ENCODE data around the gene TP53INP2. TPM values are rescaled to one million over a fixed set of nuclear protein-coding genes. Genes with fewer than 3 reads are reported as not detected.
"Not testable (repeated sequence)": the region's sequence is repeated elsewhere in the genome, so short reads cannot be mapped to it uniquely, and the experiment has no call there.

Gene TP53INP2
- total RNA-seq, 6 experiments from 2014 or later = 5.8 to 24.1 (median 12.7) TPM

GRCh38 chr20:34717230-34718095 is 13.3 kb downstream of the TP53INP2 start:
- DNase-seq (peak in 1 of 3 donors; percentile 37), ATAC-seq (peak; percentile 65 to 81 (median 71))
- intact Hi-C loops (cut with DNase I) = no loop called here
- WGBS (ENCODE audit: insufficient coverage, low coverage, low lambda C conversion rate, missing lambda C conversion rate) = 31% methylated on average over 9 of the region's 9 CpGs
- Histone ChIP-seq H3K27me3 (no peaks in the 10 kb centered on the region), H3K4me3 (no peak overlapping the region), H3K36me3 (peaks cover 0 to 7% (median 3%) of the 10 kb centered on the region in 4 donors), H3K9me3 (no peaks in the 10 kb centered on the region), H3K27ac (peak overlapping the region in 2 of 3 donors; percentile 47 to 63), H3K4me1 (peaks cover 0 to 12% (median 4%) of the 10 kb centered on the region in 4 donors)
- TF ChIP-seq POLR2A (IDR thresholded peaks at IDR 0.05) = no peak
- TF ChIP-seq CTCF (IDR thresholded peaks at IDR 0.05) = no peak

GRCh38 chr20:34719242-34720017 is 15.3 kb downstream of the TP53INP2 start:
- DNase-seq = peak in 1 of 3 donors; percentile 6
- H3K27ac ChIP-seq; H3K36me3 ChIP-seq; H3K9me3 ChIP-seq; ATAC-seq; H3K27me3 ChIP-seq; H3K4me3 ChIP-seq; intact Hi-C loops (cut with DNase I): not testable (repeated sequence)
- 90% methylated on average over 13 of the region's 13 CpGs for WGBS (ENCODE audit: insufficient coverage, low coverage, low lambda C conversion rate, missing lambda C conversion rate)
- H3K4me1 ChIP-seq = peaks cover 0 to 11% (median 4%) of the 10 kb centered on the region in 4 donors

DNA sequence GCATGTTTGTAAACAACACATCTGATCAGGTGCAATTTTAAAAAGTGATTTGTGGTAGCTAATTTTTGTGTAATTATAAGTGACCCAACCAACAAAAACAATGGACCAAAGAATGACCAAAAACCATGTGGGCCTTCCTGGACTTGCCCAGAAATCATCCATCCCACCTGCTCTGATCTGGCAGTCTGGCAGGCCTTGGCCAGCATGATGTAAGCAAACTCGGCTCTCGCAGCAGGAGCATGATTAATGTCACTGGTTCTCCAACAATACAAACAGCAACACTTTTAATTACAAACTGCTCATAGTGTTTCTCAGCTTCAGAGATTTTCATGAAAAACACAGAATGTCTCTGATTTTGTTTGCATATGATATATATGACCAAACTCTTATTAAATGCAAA is 16.1 kb downstream of the TP53INP2 start:
- Histone ChIP-seq H3K9me3 (no peaks in the 10 kb centered on the region), H3K27ac (no peak overlapping the region), H3K4me1 (peaks cover 0 to 11% (median 4%) of the 10 kb centered on the region in 4 donors), H3K4me3 (no peak overlapping the region), H3K36me3 (peaks cover 0 to 10% (median 0%) of the 10 kb centered on the region in 4 donors), H3K27me3 (no peaks in the 10 kb centered on the region)
- TF ChIP-seq POLR2A (IDR thresholded peaks at IDR 0.05) (no peak), CTCF (IDR thresholded peaks at IDR 0.05) (no peak)
- intact Hi-C loops (cut with DNase I) = no loop called here
- 28% methylated on average over 2 of the region's 2 CpGs for WGBS (ENCODE audit: insufficient coverage, low coverage, low lambda C conversion rate, missing lambda C conversion rate)
- DNase-seq (peak in 1 of 3 donors; percentile 23), ATAC-seq (peak in 1 of 4 donors; percentile 32)

- H3K9me3 ChIP-seq; intact Hi-C loops (cut with DNase I); H3K27ac ChIP-seq; H3K4me3 ChIP-seq; H3K27me3 ChIP-seq; H3K4me1 ChIP-seq: not testable (repeated sequence)
- peaks cover 0 to 29% (median 0%) of the 10 kb centered on the region in 4 donors for H3K36me3 ChIP-seq
- DNase-seq (peak in 1 of 3 donors; percentile 15), ATAC-seq (peak in 1 of 4 donors; percentile 13)
- 40% methylated on average over 3 of the region's 3 CpGs for WGBS (ENCODE audit: insufficient coverage, low coverage, low lambda C conversion rate, missing lambda C conversion rate)
These were observed 18.4 kb downstream of the TP53INP2 start for GRCh38 chr20:34722560-34722959.

DNA sequence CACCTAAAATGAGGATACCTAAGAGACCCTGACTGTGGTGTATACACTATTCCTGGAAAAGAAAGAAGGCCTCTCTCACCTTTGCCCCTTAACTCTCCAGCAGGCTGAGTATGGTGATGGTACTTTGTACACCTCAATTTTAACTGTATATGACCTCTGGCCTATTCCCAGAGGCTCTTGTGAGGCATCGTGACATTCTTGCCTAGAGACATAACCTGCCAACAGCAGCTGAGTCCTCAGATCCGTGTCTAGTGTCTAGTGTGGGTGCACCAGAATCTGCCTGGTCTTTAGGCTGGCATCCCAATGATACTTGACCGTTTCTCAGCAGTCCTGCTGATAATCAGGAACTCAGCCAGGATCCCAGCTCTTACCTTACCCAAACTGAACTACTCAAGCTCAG is 20.0 kb downstream of the TP53INP2 start:
- H3K4me1 ChIP-seq = no peaks in the 10 kb centered on the region
- no peak overlapping the region for H3K27ac ChIP-seq
- ATAC-seq (peak in 2 of 4 donors; percentile 28 to 39), DNase-seq (no peak)
- no peaks in the 10 kb centered on the region for H3K9me3 ChIP-seq
- peaks cover 0 to 29% (median 0%) of the 10 kb centered on the region in 4 donors for H3K36me3 ChIP-seq
- WGBS (ENCODE audit: insufficient coverage, low coverage, low lambda C conversion rate, missing lambda C conversion rate) = 60% methylated on average over 1 of the region's 3 CpGs
- H3K27me3 ChIP-seq = no peaks in the 10 kb centered on the region
- no peak for TF ChIP-seq POLR2A (IDR thresholded peaks at IDR 0.05)
- TF ChIP-seq CTCF (IDR thresholded peaks at IDR 0.05) = no peak
- no peak overlapping the region for H3K4me3 ChIP-seq
- intact Hi-C loops (cut with DNase I) = no loop called here
